ENCODE results near the gene VMP1.

GRCh38 chr17:59723607-59724006 lies 16.2 kb downstream of the VMP1 start:
- TF ChIP-seq CTCF (conservative IDR thresholded peaks at IDR 0.05; ENCODE audit: low read depth, low read length): no peak
- TF ChIP-seq EZH2 (IDR thresholded peaks at IDR 0.05; ENCODE audit: low read length, unreplicated experiment): no peak
- TF ChIP-seq EZH2phosphoT487 (IDR thresholded peaks at IDR 0.05; ENCODE audit: borderline replicate concordance, low read length): no peak
